ENCODE results near the gene PANK4.

PANK4 gene

DNA sequence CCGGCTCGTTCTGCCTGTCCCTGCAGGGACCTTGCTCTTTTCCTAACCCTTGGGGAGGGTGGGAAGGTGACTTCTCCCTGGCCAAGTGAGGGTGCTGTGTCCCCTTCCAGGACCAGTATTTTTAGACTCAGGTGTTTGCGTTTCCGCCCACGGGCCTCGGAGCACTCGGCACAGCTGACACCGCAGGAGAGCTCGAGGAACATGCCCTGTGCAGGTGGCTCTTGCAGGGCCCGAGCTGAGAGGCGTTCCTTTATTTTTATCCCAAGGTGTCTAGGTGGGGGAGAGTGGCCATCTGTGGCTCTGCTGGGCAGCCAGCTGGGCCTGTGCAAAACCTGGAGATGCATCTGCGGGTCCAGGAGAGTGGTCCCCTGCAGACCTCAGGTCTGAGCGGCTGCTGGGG, 34.3 kb downstream of the PANK4 start:
- no peak overlapping the region for H3K4me3 ChIP-seq (ENCODE audit: low read length)
- no peak for DNase-seq (ENCODE audit: low read depth)
- TF ChIP-seq, protein P1, sequence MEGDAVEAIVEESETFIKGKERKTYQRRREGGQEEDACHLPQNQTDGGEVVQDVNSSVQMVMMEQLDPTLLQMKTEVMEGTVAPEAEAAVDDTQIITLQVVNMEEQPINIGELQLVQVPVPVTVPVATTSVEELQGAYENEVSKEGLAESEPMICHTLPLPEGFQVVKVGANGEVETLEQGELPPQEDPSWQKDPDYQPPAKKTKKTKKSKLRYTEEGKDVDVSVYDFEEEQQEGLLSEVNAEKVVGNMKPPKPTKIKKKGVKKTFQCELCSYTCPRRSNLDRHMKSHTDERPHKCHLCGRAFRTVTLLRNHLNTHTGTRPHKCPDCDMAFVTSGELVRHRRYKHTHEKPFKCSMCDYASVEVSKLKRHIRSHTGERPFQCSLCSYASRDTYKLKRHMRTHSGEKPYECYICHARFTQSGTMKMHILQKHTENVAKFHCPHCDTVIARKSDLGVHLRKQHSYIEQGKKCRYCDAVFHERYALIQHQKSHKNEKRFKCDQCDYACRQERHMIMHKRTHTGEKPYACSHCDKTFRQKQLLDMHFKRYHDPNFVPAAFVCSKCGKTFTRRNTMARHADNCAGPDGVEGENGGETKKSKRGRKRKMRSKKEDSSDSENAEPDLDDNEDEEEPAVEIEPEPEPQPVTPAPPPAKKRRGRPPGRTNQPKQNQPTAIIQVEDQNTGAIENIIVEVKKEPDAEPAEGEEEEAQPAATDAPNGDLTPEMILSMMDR (conservative IDR thresholded peaks at IDR 0.05; ENCODE audit: low read depth, low read length) = no peak

DNA sequence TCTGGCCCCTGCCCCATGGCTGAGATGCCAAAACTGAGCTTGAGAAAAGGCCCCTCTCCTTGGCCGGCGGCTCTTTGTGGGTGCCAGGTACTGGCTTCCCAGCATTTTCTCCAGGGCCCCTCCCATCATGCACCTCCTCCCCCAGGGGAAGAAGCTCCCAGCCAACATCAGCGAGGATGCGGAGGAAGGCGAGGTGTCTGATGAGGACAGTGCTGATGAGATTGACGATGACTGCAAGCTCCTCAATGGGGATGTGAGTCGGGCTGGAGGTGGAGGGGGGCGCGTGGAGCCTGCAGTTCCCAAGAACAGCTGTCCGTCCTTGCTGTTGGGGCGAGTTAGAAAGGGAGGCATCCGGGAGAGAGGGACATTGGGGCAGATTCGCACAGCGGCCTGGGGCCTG, 36.8 kb downstream of the PANK4 start:
- H3K4me3 ChIP-seq (ENCODE audit: low read length) = no peak overlapping the region
- DNase-seq (ENCODE audit: low read depth) = no peak
- TF ChIP-seq, protein P1 (conservative IDR thresholded peaks at IDR 0.05; ENCODE audit: low read depth, low read length) = no peak

DNA sequence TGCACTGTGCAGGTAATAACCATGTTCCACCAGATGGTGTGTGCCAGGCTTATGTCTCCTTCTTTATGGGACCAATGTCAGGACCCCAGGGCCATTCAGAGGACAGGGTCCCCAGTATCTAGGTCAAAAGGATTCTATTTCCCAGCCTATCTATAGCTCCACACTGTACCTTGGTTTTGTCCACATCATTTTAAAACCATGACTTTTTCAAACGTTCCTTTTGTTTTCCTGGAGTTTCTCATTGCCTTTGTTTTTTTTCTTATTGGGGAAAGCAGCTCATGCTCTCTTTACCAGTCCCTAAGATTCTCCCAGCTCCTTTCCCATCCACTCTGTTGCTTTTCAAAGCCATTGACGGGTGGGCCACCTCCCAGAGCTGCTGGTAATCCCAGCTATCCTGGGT, 37.7 kb downstream of the PANK4 start:
- no peak for DNase-seq (ENCODE audit: low read depth)
- H3K4me3 ChIP-seq (ENCODE audit: low read length) = no peak overlapping the region
- TF ChIP-seq, protein P1 (conservative IDR thresholded peaks at IDR 0.05; ENCODE audit: low read depth, low read length) = no peak

DNA sequence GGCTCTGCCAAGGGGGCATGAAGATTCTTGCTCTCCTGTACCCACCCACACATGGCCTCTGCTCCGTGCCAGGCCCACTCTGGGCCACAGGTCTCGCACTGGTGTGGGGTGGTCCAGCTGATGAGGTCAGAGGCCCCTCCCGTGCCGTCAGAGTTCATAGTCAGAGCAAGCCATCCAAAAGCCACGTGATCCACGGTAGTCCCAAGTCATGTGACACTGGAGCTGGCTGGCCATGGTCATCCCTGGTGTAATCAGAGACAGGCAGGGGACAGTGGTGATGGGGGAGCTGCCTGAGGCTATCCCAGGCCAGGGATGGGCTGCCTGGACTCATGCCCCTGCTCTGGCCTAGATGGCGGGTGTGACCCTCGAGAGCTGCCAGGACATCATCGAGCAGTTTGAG, 39.8 kb downstream of the PANK4 start:
- no peak for DNase-seq (ENCODE audit: low read depth)
- H3K4me3 ChIP-seq (ENCODE audit: low read length) = no peak overlapping the region
- TF ChIP-seq, protein P1 (conservative IDR thresholded peaks at IDR 0.05; ENCODE audit: low read depth, low read length) = no peak

DNA sequence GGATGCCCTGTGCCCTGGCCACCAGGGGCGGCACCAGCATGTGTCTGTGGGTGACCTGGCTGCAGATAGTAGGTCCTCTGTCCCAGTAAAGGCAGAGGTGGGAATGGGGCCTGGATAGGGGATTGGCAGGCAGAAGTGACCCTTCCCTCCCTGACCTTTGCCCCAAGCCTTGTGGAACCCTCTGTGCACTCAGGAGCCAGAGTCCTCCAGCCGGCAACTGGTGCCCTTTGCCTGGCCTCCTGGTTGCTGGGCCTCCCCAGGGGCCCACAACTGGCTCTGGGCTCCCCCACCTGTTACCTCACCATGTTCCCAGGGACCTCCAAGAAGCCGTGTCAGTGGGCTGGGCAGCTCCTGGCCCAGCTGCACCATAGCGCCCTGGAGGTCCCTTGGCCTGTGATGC, 40.4 kb downstream of the PANK4 start:
- DNase-seq (ENCODE audit: low read depth) = no peak
- no peak overlapping the region for H3K4me3 ChIP-seq (ENCODE audit: low read length)
- TF ChIP-seq, protein P1 (conservative IDR thresholded peaks at IDR 0.05; ENCODE audit: low read depth, low read length) = no peak

DNA sequence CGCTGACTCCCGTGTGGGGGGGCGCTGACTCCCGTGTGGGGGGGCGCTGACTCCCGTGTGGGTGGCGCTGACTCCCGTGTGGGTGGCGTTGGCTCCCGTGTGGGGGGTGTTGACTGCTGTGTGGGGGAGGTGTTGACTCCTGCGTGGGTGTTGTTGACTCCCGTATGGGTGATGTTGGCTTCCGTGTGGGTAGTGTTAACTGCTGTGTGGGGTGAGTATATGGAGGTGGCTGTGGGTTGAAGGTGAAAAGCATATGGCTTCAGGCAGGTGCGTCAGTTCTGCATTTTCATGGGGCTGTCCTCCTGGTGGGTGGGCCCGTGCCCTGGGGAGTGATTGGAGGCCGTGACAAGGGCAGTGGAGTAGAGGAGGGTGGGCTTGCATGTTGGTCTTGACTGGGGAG, 42.4 kb downstream of the PANK4 start:
- TF ChIP-seq, protein P1 (conservative IDR thresholded peaks at IDR 0.05; ENCODE audit: low read depth, low read length) = no peak
- DNase-seq (ENCODE audit: low read depth) = no peak

DNA sequence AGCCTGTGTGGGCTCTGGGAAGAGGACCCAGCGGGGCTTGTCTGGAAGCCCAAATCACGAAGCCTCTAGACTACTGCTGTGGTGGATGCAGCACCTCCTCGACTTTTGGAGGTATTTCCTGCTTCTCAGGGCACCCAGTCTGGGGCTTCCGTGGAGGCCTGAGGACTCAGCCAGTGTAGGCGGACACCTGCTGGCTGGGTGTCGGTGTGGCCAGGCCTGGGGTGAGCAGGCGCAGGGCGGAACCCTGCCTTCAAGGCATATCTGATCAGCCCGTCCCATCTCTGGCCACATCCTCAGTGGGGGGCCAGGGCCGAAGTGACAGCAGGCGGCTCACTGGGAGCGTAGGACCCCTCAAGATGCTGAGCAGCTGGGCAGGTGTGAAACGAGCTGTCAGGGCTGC, 43.4 kb downstream of the PANK4 start:
- TF ChIP-seq, protein P1 (conservative IDR thresholded peaks at IDR 0.05; ENCODE audit: low read depth, low read length) = no peak
- no peak for DNase-seq (ENCODE audit: low read depth)
- H3K4me3 ChIP-seq (ENCODE audit: low read length) = no peak overlapping the region

More for the DNA sequence above, 42.4 kb downstream of the PANK4 start:
- no peak overlapping the region for H3K4me3 ChIP-seq (ENCODE audit: low read length)

Measured in retinal pigment epithelial cell (primary cell).